Measurements from ENCODE around the gene ZNF189.

DNA sequence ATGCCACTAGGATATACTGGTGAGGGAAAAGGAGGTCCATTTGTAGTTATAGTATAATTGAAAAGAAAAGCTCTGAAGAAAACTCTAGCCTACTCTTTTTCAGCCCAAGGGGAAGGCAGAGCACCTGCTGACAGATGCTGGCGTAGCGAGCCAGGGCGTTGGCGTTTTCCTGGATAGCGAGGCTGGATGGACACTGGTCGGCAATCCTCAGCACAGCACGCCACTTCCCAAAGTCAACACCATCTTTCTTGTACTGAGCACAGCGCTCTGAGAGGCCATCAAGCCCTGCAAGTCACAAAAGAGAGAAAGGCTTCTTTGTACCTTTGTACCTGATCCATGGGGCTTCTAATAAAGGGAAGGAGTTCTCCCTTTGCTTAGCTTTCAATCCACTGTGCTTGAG, 28.7 kb downstream of the ZNF189 start:
- TF ChIP-seq, protein P1, sequence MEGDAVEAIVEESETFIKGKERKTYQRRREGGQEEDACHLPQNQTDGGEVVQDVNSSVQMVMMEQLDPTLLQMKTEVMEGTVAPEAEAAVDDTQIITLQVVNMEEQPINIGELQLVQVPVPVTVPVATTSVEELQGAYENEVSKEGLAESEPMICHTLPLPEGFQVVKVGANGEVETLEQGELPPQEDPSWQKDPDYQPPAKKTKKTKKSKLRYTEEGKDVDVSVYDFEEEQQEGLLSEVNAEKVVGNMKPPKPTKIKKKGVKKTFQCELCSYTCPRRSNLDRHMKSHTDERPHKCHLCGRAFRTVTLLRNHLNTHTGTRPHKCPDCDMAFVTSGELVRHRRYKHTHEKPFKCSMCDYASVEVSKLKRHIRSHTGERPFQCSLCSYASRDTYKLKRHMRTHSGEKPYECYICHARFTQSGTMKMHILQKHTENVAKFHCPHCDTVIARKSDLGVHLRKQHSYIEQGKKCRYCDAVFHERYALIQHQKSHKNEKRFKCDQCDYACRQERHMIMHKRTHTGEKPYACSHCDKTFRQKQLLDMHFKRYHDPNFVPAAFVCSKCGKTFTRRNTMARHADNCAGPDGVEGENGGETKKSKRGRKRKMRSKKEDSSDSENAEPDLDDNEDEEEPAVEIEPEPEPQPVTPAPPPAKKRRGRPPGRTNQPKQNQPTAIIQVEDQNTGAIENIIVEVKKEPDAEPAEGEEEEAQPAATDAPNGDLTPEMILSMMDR (conservative IDR thresholded peaks at IDR 0.05; ENCODE audit: low read length) = no peak
- no peak for TF ChIP-seq EZH2phosphoT487 (IDR thresholded peaks at IDR 0.05; ENCODE audit: borderline replicate concordance)

Measured in Loucy (cell line).